GM21515 (cell line): ENCODE data around the gene TTC6.
"Not testable (repeated sequence)": the region's sequence is repeated elsewhere in the genome, so short reads cannot be mapped to it uniquely, and the experiment has no call there.

ENCODE experiments used
- ATAC-seq: cut with Tn5 transposase; IDR thresholded peaks from one replicate; pipeline ENCODE4 v1.9.1; 2021; ENCODE audit not compliant: unreplicated experiment

The TTC6 gene, protein sequence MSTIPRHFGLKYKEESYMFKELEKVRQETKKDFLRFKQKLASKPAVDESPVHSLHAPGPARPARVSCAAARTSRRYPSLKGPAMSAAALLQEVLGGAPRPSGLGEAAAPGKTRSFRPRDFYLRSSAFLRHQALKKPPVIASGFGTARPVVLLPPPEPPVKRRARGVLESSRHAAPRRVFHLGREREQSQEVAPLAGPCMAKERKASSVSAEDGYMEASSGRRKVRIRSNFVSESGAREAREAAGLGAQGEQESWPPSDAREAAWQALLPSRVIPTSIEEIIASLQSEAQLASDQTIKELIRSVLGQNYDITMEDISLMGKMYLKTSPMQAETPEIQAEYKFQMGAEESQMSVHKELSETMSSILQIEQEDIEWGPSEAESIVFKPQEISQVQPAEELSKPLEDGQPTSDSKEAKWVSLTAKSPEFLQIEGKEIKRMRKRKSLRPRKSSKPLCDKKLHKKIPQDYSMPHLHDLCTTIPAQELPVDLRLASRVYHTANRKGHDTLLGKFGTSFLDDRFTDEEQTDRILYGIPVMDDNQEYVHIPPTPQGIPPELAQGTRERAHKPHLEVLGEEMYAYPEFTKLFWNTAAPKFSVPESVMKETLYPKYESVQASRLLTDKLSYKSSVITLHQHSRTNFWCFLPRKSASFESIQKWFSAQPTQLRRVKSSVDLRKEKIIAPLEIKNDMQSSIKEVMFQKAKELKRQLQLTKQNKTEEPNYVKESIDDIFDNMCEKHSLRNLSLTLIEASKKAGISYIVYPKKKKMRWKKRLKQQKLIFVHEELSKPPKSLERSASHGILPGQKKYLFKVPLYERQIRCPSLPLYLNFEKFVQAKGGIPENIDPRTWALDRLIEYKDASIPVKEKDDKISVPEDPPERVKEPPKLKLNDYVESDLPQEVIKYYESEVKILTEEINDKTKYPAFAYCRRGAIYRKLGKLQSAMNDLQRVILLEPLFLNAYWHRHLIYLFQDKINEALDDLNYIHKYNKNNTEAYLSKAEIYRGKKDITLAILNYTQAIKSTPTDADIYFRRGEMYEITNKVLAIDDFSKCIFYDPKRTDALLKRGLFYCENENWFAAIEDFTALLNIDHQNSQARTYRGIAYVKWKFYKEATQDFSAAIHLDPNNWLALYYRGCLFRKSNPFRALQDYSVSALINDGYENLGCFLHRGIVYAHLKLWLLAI (N-terminal part only)

DNA sequence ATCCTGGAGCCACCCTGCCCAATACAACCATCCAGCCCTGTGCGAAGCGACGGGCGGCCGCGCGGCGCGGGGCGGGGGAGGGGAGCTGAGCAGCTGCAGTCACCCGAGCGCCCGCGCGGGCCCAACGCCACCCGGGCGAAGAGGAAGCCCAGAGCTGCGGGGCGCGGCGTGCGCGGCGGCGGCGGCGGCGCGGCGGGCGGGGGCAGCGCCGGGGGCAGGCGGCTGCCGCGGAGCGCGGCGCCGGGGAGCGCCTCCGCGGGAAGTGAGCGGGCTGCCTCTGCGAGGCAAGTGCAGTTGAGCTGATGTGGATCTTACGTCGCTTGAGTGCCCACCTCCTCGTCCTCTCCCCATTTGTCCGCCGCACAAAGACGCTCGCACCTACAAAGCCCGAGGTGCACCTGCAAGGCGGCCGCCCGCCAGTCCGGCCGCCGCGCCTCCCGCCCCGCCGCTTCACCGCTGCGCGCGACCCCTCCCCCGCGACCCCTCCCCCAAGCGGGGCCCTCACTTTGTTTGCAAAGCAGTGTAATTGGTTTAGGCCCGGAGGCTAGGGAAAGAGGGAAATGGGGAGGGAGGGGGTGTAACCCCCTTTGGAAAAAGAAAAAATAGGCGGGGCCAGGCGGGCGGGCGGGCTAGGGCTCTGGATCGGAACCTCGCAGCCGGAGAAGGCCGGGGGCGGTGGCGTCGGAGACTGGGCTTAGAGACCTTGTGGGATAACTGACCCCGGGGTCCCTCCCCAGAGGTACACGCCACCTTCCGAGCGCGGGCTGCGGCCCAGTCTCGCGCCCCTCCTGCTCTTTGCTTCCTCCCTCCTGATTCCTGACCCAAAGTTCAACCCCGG lies at the start of gene TTC6, which contains the start of gene FOXA1:
TTC6 (plus strand) TSS at position 659 of the 838 bp plus-strand sequence. CDS start 26,436 bp downstream, outside the sequence.
FOXA1 (minus strand) TSS at position 279 of the 838 bp plus-strand sequence; CDS start at position 2, 277 bp downstream.
- no peak for ATAC-seq

DNA sequence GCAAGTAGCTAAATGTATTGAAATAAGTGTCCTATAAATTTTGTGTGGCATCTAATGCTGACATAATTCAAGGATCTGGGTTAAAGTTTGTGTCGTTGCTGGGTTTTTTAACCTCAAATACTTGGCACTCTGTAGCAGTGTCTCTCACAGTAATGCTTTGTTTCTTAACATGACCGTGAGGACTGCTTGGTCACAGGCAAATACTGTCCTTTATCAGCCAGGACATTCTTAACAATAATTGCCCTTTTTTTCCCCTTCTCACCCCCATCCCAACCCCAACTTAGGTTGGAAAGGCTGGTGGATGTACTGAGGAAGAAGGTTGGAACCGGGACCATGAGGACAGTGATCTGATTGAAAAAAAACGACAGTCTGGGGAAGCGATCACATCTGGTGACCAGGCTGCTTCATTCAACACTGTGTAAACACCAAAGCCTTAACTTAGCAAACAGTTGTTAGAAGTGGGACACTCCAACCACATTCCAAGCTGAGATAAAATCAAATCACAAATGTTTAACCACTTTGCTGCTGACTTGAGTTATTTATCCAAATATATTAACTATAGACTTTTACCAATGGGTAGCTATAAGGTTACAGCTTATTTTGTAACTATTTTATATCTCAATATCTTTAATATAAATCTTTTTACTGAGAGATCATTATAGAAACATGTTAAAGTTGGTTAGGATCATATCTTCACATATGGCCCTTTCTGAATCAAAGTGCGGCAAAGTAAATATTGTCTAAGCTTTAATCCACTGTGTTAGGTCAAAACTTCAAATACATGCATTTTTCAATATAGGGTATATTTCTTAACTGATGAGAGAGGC lies 48.6 kb upstream of the TTC6 start:
- no peak for ATAC-seq

DNA sequence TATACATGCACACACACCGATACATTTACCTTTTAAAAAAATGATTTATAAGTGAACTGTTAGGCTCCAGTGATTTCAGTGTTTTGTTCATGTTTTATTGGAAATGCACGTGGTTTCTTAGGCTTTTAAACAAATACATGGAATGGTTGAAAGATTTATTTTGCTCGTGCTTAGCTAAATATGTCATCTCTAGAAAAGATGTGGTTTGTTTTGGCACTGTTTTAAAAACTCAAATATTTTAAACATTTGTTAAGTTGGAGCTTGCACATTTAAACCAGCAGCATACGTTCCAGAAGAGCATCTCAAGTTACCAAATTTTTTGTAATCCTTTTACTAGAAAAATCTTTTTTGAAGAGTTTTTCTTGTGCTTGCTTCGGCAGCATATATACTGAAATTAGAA lies 44.9 kb upstream of the TTC6 start:
- no peak for ATAC-seq

DNA sequence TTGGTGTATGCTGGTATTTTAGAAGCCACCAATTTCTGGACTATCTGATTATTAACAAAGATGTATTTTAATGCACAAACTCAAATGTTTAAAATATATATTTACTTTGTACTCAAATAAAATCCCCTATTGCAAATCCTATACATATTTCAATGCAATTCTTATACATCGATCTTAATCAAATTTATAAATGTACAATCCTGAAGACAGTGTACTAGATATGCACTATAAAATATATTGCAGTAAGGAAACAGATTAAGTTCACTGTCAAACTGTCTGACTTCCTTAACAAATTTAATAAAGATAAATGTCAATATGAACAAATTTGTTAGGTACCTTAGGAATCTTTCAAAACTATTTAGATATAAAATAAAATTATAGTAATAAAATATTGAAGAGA lies 44.3 kb upstream of the TTC6 start:
- no peak for ATAC-seq

DNA sequence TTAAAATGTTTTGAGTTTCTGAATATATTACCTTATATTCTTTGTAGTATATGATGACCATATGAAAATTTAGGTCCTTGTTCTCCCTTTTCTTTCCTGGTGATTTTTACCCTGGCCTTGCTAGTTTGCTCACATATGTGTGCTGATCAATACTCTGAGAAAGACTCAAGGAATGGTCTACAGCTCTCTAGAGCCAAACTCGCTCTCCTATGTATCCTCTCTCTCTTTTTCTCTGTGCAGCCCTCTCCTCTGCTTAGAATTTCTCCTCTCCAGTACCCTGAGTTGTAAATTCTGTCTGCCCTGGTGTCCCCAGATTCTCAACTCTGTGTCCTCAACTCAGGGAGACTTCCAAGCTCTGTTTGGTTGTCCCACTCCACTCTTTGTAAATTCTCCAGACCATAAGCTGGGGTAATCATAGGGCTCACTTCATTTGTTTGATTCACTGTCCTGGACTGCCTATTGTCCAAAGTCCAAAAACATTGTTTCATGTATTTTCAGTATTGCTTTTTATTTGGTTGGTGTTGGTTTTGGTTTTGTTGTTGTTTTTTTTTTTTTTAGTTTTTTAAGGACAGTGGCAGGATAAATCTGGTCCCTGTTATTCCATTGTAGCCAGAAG lies 41.4 kb upstream of the TTC6 start:
- no peak for ATAC-seq

DNA sequence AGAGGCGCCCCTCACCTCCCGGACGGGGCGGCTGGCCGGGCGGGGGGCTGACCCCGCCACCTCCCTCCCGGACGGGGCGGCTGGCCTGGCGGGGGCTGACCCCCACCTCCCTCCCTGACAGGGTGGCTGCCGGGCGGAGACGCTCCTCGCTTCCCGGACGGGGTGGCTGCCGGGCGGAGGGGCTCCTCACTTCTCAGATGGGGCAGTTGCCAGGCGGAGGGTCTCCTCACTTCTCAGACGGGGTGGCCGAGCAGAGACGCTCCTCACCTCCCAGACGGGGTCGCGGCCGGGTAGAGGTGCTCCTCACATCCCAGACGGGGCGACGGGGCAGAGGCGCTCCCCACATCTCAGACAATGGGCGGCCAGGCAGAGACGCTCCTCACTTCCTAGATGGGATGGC lies 39.8 kb upstream of the TTC6 start:
- not testable (repeated sequence) for ATAC-seq

DNA sequence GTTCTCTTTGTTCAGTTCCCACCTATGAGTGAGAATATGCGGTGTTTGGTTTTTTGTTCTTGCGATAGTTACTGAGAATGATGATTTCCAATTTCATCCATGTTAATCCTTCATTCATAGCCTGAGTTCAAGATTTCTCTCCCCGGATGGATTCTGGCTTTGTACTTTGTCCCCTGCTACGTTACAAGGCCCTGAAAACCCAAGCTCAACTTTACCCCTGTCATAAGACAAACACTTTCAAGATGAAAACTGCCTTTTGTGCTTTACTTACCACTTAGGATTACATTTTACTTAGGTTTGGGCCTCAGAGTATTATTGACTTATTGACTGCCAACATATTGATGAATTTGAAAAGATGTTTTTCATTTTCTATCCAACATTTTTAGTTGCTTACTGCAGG lies 36.7 kb upstream of the TTC6 start:
- no peak for ATAC-seq

DNA sequence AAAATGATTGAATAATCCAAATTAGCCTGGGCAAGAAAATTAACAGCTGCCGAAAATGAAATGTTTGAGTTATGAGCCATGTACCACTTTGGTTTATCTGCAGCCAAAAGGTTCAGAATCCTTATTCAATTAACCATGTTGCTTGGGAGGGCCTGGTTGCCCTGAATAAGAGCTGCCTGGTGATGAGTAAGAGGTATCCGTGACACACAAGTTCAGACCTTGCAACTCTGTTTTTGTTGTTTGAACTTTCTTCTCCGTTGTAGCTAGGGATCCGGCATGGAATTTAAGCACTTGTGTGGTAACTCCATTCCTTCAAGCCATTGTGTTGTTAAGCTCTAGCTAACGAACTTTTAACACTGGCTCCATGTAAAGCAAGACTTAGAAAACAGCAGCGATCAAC lies 36.0 kb upstream of the TTC6 start:
- ATAC-seq = no peak

DNA sequence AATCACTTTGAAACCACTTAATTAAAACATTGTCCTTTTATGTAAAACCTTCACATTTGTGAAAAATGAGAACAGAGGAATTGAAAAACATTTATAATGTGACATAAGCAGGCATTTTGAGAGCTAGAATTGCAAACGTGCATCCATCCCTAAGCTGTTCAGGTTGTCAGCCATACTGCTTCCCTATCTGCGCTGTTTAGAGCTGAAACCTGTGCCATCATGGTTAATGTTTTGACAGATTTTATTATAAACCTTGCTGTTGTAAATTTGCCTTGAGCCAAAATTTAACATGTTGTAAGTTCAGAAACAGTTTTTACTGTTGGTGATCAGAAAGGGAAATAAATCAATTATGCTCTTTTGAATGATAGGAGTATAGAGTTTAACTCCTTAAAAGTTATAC lies 32.2 kb upstream of the TTC6 start:
- ATAC-seq = no peak

DNA sequence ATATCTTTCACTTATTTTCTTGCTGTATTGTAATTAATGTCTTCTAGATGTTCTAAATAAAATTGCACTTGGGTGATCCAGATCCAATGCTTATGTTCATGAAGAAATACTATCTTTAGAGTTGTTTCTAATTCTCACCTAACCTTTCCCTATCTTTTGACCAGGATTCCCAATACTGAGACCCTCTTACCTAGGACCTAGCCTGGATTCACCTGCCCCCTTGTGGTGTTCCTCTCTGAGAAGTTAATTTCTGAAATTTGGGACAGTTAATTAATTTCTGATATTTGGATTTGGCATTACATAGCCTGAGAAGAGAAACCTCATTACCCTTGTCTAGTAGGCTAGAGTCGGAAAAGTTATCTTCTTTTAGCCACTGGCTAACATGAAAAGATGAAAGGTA lies 29.9 kb upstream of the TTC6 start:
- ATAC-seq = no peak

DNA sequence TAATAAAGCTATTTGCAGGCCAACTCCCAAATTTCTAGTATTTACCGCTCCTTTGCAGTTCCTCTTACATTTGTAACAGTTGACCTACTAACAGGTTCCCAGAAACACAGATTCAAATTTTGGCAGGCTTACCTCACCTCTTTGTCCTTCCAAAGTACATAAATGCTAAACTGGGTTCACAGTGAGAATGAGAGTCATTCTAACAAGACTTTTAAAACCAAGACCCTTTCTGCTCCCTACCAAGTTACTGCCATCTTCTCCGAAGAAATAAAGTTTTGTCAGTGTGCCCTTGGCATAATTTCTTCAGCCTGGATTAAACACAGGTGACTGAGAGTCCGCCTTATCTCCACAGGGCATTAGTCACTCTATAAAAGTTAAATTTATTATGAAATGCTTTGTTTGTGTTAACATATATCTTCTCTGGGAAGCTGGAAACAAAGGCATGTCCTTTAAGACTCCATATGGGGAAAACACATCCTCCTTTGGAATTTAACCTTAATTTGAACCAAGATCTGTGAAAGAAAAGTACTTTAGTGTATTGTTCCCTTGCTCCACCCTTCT lies 28.5 kb upstream of the TTC6 start:
- no peak for ATAC-seq

DNA sequence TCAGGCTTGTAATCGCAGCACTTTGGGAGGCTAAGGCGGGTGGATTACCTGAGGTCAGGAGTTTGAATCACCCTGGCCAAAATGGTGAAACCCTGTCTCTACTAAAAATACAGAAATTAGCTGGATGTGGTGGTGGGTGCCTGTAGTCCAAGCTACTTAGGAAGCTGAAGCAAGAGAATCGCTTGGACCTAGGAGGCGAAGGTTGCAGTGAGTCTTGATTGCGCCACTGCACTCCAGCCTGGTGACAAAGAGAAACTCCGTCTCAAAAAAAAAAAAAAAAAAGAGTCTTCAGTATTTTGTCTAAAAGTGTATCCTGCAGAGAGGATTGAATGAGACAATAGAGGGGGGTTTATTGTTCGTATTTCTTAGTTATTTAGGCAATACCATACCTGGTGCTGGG lies 25.7 kb upstream of the TTC6 start:
- ATAC-seq = no peak

DNA sequence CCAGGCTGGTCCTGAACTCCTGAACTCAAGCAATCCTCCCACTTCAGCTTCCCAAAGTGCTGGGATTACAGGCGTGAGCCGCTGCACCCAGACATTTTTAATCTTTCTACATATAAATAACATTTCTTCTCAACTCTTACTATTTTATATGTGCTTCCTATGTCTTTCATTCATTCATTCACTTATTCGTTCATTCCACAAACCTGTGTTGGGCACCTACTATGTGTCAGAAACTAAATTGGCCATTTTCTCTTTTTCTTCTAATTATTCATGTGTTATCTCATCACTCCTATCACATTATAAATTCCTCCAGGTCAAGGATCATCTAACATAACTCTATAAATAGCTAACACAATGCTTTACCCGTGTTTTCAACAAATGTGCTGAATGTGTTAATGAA lies 24.0 kb upstream of the TTC6 start:
- ATAC-seq = no peak

DNA sequence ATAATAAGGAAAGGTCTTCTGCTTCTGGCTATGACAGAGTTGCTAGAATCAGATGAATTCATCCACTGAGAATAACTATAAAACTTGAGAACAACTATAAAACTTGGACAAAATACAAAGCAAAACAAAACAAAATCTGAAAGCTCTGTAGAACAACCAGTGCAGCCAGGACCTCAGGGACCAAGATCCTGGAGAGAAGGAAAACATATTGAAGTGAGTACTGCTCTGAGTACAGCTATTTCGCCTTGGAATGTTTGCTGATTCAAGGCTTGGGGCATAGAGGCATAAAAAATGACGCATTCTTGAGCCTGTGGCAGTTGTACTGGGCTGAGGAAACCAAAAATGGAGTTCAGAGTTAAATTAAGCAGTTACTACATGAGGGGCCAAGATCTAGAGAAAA lies 22.1 kb upstream of the TTC6 start:
- no peak for ATAC-seq

DNA sequence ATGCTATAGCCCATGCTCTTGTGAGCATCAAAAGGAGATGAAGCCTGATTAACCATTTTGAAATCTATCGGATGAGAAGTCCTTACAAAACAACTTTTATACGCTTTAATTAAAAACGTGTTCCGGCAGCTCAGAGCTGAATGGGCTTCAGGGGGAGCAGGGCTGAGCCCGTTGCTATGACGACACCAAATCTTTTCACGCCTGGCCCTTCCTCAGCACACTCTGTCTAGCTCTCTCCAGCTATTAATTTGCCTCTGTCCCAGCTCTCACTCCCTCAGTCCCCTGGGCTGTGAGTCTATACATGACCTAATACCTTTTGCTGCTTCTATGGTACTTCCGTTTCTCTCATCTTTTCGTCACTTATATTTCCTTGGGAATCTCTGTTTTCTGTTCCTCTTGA lies 16.2 kb upstream of the TTC6 start:
- ATAC-seq = no peak

DNA sequence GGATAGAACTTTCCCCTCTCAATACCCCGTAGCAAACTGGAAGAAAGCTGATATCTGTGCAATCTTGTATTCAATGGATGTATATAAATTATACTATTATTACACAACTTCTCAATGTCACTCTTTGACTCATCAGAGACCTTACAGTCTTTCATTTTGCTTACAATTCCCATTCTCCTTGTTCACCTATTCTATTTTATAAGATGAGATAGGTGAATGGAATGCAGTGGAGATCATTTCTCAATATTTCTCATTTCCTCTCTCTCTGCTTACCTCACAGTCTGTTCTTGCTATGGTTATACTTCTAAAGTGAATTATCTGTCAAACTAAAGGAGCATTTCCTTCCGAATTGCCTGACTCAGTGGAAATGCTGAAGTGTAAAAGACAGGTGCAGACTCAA lies 15.3 kb upstream of the TTC6 start:
- no peak for ATAC-seq

DNA sequence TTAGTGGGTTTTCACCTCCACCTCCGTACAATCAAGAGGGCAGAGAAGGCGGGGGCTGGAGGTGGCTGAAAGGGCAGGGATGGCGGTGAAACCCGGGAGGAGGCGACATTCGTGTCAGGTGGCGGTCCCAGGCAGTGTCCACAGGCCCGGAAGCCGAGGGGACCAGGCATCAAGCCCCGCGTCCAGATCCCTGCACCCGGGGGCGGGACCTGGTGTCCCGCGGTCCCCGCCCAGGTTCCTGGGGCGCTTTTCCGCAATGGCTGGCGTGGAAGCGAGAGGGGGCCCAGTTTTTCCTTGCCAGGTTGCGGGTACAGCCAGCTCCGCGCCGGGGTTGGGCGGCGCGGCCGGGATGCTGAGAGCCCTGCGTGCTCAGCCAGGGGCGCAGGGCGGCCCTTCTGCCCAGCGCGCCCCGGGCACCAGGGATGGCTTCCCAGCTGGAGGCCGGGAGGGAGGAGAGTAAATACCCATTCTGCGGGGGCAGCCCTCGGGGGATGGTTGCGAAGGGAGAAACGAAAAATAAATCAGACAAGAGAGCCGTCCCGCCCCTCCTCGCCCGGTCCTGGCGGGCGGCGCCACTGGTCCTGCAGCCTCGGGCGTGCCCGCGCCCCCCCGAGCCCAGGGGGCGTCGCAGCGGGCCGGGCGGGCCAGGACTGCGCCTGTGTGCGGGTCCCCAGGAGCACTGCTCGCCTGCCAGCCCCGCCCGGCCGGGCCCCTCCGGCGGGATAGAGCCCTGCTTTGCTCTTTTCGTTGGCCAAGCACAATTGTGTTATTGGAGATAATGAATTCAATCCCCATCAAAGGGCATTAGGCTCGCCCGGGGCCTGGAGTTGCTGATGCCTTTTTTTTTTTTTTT lies 11.8 kb upstream of the TTC6 start:
- no peak for ATAC-seq
